Measurements from ENCODE around the gene SEMA3B. TPM values are rescaled to one million over a fixed set of nuclear protein-coding genes. Genes with fewer than 3 reads are reported as not detected.

The SEMA3B gene
- total RNA-seq, 1 experiment from 2014 or later: 6.4 TPM

DNA sequence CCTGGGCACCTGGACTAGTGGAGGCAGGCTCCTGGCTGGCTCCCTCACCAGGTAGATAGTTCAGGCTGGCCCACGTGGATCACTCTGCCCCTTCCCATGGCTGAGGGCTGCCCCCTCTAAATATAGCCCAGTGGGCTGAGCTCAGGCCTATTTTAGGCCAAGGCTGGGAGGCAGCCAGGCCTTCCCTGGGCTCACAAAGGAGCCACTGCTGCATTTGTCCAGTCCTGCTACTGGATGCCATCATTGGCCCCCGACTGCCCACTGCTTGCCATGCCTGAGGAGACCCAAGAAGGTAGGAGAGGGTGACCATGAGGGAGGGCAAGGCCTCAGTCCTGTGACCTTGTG lies 9.9 kb downstream of the SEMA3B start, which contains the start of gene LSMEM2:
TSS of gene LSMEM2 (plus strand) at position 208 of the 345 bp plus-strand sequence. CDS start at position 235, 27 bp downstream.
- H3K27me3 Mint-ChIP-seq (ENCODE audit: low read depth): peaks cover 50% of the 10 kb centered on the region

More for the DNA sequence above, 9.9 kb downstream of the SEMA3B start, which contains the start of gene LSMEM2:
- Mint-ChIP-seq H3K27ac (peak within 1 kb of the TSS in 2 of 3 experiments; percentile 34 to 95; a peak in 2 of 7 replicates), H3K4me3 (no peak within 1 kb of the TSS), H3K36me3 (ENCODE audit: insufficient read depth in 1 of 3, low read depth in 3 of 3) (no peaks in the 10 kb centered on the region; a peak in 1 of 7 replicates), H3K9me3 (no peaks in the 10 kb centered on the region), H3K4me1 (peaks cover 19 to 22% of the 10 kb centered on the region in 2 experiments)
- no peak within 1 kb of the TSS for H3T11ph ChIP-seq (ENCODE audit: low read length)
- no peaks in the 10 kb centered on the region for H3K79me2 ChIP-seq (ENCODE audit: insufficient read depth, low read length)
- no peak within 1 kb of the TSS for H4K91ac ChIP-seq (ENCODE audit: insufficient read length, low read depth, low read length)
- TF ChIP-seq CTCF (conservative IDR thresholded peaks at IDR 0.05): no peak
- H3K9me3 ChIP-seq (ENCODE audit: control insufficient read depth, low read depth, low read length): no peaks in the 10 kb centered on the region
- no peak within 1 kb of the TSS for H4K5ac ChIP-seq (ENCODE audit: insufficient read length, low read depth, low read length)
- no peak within 1 kb of the TSS for H2BK120ac ChIP-seq (ENCODE audit: low read depth, low read length, poor library complexity, severe bottlenecking)
- H3K9ac ChIP-seq (ENCODE audit: extremely low read depth, insufficient read length, low read length): no peak within 1 kb of the TSS
- H3K4ac ChIP-seq (ENCODE audit: low read depth, low read length): no peak within 1 kb of the TSS
- no peaks in the 10 kb centered on the region for H4K20me1 ChIP-seq (ENCODE audit: control insufficient read depth, insufficient read depth, insufficient read length)
- peaks cover 7% of the 10 kb centered on the region; the same call in 1 of the 2 replicates for H3K27me3 ChIP-seq (ENCODE audit: insufficient read depth, low read length)
- H3K18ac ChIP-seq (ENCODE audit: insufficient read length, low read depth, low read length): no peak within 1 kb of the TSS
- no peak within 1 kb of the TSS for H2AFZ ChIP-seq (ENCODE audit: low read length)
- no CpG with 5 or more reads among the region's 2 CpGs for WGBS (ENCODE audit: extremely low coverage, insufficient read length, low lambda C conversion rate)
- H3K79me1 ChIP-seq (ENCODE audit: insufficient read depth, low read depth, low read length, poor library complexity, severe bottlenecking): no peaks in the 10 kb centered on the region
- no peak within 1 kb of the TSS for H3K4me2 ChIP-seq (ENCODE audit: insufficient read depth, insufficient read length, low read length)
- no peak within 1 kb of the TSS for H4K8ac ChIP-seq (replicated peaks; ENCODE audit: insufficient read length, low read depth, low read length)
- no peak for DNase-seq
- H2BK15ac ChIP-seq (ENCODE audit: low read depth, low read length): no peak within 1 kb of the TSS
- no peak within 1 kb of the TSS for H2BK12ac ChIP-seq (ENCODE audit: insufficient read length, low read depth, low read length)
- H3K4me1 ChIP-seq (ENCODE audit: insufficient read depth, low read length): no peaks in the 10 kb centered on the region
- H2BK5ac ChIP-seq (ENCODE audit: insufficient read length, low read length): no peak within 1 kb of the TSS
- H2AK5ac ChIP-seq (ENCODE audit: insufficient read length, low read length): no peak within 1 kb of the TSS
- no peak within 1 kb of the TSS for H2BK20ac ChIP-seq (ENCODE audit: low read depth, low read length, poor library complexity, severe bottlenecking)
- H3K14ac ChIP-seq (ENCODE audit: insufficient read depth, low read length): no peak within 1 kb of the TSS
- no peak within 1 kb of the TSS for H3K23ac ChIP-seq (ENCODE audit: insufficient read length, low read depth, low read length)
- H3K56ac ChIP-seq (ENCODE audit: insufficient read length, low read depth, low read length): no peak within 1 kb of the TSS
- H3K27ac ChIP-seq (ENCODE audit: insufficient read length, low read depth, low read length): no peak within 1 kb of the TSS
- H3K23me2 ChIP-seq (ENCODE audit: insufficient read length, low read depth, low read length, poor library complexity, severe bottlenecking): peaks cover 6% of the 10 kb centered on the region
